ENCODE results near the gene CD70.
"Not testable (repeated sequence)": the region's sequence is repeated elsewhere in the genome, so short reads cannot be mapped to it uniquely, and the experiment has no call there.

The CD70 gene

GRCh38 chr19:6590827-6591319 lies at the start of gene CD70:
Gene CD70 (minus strand): TSS chr19:6591150. CDS start chr19:6591002, 148 bp downstream.
- DNase-seq (ENCODE audit: low read depth in 2 of 2), result peak; percentile 10 to 16

- not testable (repeated sequence) for DNase-seq (ENCODE audit: low read depth in 2 of 2)
Measured at GRCh38 chr19:6640333-6640732, 49.4 kb upstream of the CD70 start.

DNA sequence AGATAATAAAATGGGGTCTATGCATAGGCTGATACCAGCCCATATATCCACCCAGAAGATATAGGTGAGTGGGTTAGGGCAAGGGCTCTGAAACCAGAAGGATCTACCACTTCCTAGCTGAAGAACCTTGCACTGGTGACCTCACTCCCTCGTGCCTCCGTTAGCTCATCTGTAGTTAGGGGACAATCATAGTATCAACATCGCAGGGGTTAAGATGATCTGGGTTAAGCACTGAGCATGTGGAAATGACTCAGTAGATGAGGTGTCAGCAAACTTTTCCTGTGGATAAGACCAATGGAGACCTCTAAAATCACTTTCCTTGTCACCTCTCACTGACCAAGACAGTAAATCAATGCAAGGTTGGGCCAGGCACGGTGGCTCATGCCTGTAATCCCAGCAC lies 48.5 kb upstream of the CD70 start:
- DNase-seq (ENCODE audit: low read depth in 2 of 2), result no peak

- not testable (repeated sequence) for DNase-seq (ENCODE audit: low read depth in 2 of 2)
Measured at GRCh38 chr19:6633456-6633813, 42.5 kb upstream of the CD70 start.

GRCh38 chr19:6632747-6633455 lies 42.0 kb upstream of the CD70 start:
- DNase-seq (ENCODE audit: low read depth in 2 of 2), result not testable (repeated sequence)

DNA sequence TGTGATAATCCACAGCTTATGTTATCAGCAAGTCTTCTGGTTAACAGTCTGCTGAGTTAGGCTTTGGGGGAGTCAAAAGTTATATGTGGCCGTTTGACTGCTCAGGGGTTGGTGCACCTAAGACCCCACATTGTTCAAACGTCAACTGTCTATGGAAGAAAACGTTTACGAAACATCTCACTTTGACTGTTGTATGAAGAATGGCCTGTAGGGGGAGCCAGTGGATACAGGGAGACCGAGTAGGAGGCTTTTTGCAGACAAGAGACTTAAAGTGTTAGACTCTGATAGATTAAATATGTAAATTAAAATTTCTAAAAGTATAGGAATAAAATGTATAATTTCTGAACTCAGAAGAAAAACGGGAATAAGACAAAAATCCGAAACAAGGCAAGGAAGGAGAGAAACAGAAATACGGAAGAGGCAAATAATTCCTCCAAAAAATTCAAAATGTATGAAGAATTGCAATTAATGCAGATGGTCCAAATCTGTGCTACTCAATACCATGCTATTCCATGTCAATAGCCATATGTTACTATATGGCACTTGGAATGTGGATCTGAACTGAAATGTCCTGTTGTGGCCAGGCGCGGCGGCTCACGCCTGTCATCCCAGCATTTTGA lies 41.2 kb upstream of the CD70 start:
- DNase-seq (ENCODE audit: low read depth in 2 of 2), result peak; percentile 62 to 64

DNA sequence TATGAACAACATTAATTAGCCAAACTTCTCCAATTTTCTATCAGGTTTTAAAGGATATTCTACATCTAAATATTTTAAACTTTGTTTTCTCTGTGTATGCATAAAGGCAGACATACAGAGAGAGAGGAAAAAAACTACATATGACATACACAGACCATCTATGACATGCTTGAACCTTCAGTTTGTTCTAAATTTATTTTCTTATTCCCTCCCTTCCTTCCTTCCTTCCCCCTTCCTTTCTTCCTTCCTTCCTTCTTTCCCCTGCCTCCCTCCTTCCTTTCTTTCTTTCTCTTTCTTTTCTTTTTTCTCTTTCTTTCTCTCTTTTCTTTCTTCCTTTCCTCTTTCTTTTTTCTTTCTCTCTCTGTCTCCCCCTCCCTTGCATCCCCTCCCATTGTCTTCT lies 35.8 kb upstream of the CD70 start:
- no peak for DNase-seq (ENCODE audit: low read depth in 2 of 2)

- DNase-seq (ENCODE audit: low read depth in 2 of 2), result no peak
Measured at GRCh38 chr19:6617374-6617773, 26.4 kb upstream of the CD70 start.

GRCh38 chr19:6616011-6616410 lies 25.1 kb upstream of the CD70 start:
- DNase-seq (ENCODE audit: low read depth in 2 of 2), result no peak

DNA sequence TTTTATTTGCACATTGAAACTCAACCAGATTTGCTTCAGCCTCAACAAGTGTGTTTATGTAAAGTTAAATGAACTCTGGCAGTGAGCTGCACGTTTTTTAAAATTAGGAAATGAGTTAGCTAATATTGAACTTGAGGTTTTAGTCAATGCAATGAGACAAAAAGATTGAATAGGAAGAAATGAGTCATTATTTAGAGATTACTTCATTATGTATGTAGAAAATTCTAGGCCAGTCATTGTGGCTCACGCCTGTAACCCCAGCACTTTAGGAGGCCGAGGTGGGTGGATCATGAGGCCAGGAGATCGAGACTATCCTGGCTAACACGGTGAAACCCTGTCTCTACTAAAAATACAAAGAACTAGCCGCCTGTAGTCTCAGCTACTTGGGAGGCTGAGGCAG lies 22.8 kb upstream of the CD70 start:
- DNase-seq (ENCODE audit: low read depth in 2 of 2), result no peak

DNA sequence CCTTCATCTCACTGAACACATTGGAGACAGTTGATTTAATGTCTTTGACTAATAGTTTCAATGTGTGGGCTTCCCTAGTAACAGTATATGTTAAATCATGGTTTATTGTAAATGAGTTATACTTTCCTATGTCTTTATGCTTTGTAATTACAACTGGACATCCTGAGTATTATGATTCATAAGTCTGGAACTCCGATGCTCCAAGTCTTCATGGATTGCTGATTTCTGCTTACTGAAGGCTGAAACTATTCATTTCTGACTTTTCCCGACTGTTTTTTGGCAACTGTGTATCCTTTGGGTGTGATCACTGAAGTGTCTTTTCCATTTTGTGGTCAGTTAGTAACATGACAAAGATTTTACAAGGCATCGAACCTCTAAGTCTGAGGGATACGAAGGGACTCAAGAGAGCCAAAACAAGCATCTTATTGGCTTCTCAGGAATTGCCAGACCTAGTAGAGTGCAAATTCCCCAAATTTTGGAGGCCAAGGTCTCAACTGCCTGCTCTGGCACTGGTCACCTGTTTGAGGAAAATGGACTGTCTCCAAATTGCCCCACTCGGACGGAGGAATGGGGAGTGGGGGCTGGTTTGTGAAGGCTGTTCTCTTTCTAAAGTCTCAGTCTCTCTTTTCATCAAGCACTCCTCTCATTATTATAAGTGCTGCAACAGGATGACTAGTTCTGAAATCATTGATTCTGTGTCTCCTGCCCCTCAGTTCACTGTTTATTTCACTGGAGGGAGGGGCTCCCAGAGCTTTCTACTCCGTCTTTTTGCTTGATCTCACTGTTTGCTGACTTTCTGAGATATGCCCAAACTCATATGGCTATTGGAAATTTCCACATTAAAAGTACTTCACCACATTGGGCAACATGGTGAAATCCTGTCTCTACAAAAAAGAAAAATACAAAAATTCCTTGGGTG lies 20.2 kb upstream of the CD70 start:
- no peak for DNase-seq (ENCODE audit: low read depth in 2 of 2)

DNA sequence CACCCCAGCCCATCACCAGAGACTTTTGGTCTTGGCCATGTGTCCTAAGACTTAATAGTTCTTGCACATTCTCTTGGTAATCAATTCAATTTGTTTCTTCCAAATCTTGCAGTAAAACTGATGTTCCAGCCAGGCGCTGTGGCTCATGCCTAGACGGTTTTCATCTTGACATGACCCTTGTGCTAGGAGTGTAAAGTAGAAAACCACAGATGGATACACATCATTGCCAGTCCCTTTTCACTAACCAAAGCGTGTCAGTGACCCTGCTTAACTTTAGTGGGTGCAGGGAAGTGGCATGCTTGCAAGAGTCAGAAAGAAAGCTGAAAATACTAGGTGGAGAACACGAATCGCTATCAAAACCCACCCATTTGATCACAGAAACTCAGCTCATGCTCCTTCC lies 18.0 kb upstream of the CD70 start:
- no peak for DNase-seq (ENCODE audit: low read depth in 2 of 2)

GRCh38 chr19:6608146-6608545 lies 17.2 kb upstream of the CD70 start:
- not testable (repeated sequence) for DNase-seq (ENCODE audit: low read depth in 2 of 2)

GRCh38 chr19:6606276-6607070 lies 15.5 kb upstream of the CD70 start:
- not testable (repeated sequence) for DNase-seq (ENCODE audit: low read depth in 2 of 2)

DNA sequence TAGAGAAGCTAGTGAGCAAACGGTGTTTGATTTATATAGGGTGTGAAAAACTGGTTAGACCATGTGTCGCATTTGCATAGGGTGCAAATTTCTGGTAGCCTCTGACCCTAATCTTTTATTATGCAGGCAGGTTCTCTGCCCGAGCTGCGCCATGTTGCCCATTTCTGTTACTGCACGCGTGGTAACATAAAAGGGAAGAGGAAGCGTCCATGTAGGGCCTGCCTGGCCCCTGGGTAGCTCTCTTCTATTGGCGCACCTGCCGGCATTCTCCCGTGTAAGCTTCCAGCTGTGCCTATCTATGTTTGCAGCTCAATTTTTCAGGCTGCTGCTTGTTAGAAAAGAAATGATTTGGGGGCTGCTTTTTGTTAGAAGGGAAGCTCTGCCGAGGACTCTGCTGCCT lies 14.0 kb upstream of the CD70 start:
- no peak for DNase-seq (ENCODE audit: low read depth in 2 of 2)

GRCh38 chr19:6602729-6603114 lies 11.8 kb upstream of the CD70 start:
- no peak for DNase-seq (ENCODE audit: low read depth in 2 of 2)

DNA sequence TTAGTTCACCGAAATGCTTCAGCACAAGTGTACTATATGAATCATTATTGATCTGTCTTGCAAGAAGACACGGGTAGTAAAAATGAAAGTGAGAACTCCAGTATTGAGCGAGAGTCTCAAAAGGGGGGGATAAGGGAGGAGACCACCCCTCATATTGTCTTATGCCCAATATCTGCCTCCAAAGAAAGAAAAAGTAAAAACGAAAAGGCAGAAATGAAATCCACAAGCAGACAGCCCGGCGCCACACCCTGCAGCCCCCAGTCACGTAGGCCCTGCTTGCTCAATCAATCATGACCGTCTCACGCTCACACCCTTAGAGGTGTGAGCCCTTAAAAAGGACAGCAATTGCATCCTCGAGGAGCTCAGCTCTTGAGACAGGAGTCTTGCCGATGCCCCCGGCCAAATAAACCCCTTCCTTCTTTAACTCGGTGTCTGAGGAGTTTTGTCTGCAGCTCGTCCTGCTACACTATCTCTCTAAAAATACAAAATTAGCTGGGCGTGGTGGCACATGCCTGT lies 10.6 kb upstream of the CD70 start:
- not testable (repeated sequence) for DNase-seq (ENCODE audit: low read depth in 2 of 2)

DNA sequence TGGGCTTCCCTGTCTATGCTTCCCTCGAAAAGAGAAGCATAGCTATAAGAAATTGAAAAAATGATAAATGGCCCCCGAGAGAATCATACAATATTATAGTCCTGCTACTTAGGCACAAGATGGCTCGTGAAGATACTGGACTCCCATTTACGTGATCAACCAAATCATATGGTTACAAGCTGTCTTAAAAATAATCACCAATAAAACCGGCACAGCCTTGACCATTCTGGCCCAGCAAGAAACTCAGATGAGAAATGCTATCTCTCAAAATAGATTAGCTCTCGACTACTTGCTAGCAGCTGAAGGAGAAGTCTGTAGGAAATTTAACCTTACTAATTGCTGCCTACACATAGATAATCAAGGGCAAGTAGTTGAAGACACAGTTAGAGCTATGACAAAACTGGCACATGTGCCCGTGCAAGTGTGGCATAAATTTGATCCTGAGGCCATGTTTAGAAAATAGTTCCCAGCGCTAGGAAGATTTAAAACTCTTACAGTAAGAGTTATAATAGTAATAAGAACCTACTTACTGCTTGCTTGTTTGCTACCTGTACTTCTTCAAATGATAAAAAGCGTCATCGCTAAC lies 10.1 kb upstream of the CD70 start:
- DNase-seq (ENCODE audit: low read depth in 2 of 2), result not testable (repeated sequence)

DNA sequence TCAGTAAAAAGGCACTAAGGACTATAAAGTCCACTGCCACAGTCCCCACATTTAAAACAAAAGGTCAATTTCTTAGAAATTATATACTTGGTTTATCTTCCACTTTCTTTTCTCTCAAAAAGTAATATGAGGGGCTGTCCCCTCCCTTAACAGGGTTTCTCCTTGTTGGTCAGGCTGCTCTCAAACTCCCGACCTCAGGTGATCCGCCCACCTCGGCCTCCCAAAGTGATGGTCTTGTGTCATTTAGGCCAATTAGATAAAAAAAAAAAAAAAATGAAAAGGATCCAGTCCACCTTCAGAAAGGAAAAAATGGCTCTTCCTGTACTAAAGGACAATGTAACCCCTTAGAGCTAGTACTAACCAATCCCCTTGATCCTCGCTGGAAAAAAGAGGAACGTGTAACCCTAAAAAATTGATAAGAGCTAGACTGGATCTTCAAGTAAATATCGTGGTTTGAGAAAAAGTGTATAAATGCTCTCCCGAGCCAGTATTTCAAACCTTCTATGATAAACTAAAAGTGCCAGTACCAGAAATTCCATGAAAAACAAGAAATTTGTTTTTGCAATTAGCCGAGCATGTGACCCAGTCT lies 9.0 kb upstream of the CD70 start:
- no peak for DNase-seq (ENCODE audit: low read depth in 2 of 2)

DNA sequence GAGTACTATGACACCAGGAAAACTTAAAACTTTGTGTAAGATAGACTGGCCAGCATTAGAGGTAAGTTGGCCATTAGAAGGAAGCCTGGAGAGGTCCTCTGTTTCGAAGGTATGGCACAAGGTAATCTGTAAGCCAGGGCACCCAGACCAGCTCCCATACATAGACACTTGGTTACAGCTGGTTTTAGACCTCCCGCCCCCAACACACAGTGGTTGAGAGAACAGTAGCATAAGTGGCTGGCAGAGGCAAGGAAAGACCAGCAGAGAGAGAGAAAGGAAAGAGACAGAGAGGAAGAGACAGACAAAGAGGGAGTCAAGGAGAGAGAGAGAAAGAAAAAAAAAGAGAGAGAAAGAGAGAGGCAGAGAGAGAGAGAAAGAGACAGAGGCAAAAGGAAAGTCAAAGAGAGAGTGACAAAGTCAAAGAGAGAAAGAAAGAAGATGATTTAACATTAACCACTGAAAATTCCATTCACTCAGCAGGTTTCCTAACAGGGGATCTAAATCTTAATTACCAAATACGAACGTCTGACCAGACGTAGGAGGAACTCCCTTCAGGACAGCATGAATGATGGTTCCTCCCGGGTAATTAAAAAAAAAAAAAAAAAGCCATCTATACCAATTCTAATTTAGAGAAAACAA lies 7.4 kb upstream of the CD70 start:
- not testable (repeated sequence) for DNase-seq (ENCODE audit: low read depth in 2 of 2)

All from stimulated activated CD8-positive, alpha-beta memory T cell treated with anti-CD3 and anti-CD28 coated beads, Interleukin-2, amount 100 ng/mL, for 1 hour (primary cell).